Liver (tissue), 9 donors: ENCODE data around the gene KRT81. TPM values are rescaled to one million over a fixed set of nuclear protein-coding genes. Genes with fewer than 3 reads are reported as not detected.

Experiments
- DNase-seq: peaks from one replicate; pipeline ENCODE4 v3.0.0-alpha.2; 2017; ENCODE audit warnings: low spot score
- H3K27ac ChIP-seq, 2 donors: one replicate each; pipeline ENCODE4 v1.7.0; 2013; ENCODE audit warnings: inconsistent platforms in 2 of 2, low read length in 2 of 2, control low read depth in 1 of 2, low read depth in 1 of 2, mild to moderate bottlenecking in 1 of 2
- H3K27me3 ChIP-seq, 4 donors: one replicate each; pipeline versions ENCODE4 v1.6.1 to v1.7.0; 2013; ENCODE audit warnings: low read length in 3 of 4, inconsistent platforms in 1 of 4, mild to moderate bottlenecking in 1 of 4, moderate library complexity in 1 of 4; ENCODE audit not compliant: control insufficient read depth in 4 of 4, insufficient read depth in 4 of 4
- H3K36me3 ChIP-seq, 4 donors: one replicate each; pipeline versions ENCODE4 v1.6.1 to v1.7.0; 2013; ENCODE audit warnings: low read length in 3 of 4, mild to moderate bottlenecking in 3 of 4, low read depth in 1 of 4, moderate library complexity in 1 of 4; ENCODE audit not compliant: control insufficient read depth in 4 of 4, insufficient read depth in 3 of 4
- H3K4me1 ChIP-seq, 4 donors: one replicate each; pipeline versions ENCODE4 v1.6.1 to v1.7.0; 2013; ENCODE audit warnings: low read length in 3 of 4, mild to moderate bottlenecking in 3 of 4, moderate library complexity in 1 of 4; ENCODE audit not compliant: control insufficient read depth in 4 of 4, insufficient read depth in 4 of 4
- H3K4me3 ChIP-seq, 3 donors: one replicate each; pipeline versions ENCODE4 v1.6.1 to v1.7.0; 2013; ENCODE audit warnings: low read length in 3 of 3, control low read depth in 1 of 3, low read depth in 1 of 3, mild to moderate bottlenecking in 1 of 3
- H3K9ac ChIP-seq, 2 donors: one replicate each; pipeline ENCODE4 v1.7.0; 2013; ENCODE audit warnings: low read length in 2 of 2, mild to moderate bottlenecking in 2 of 2, moderate library complexity in 2 of 2, control low read depth in 1 of 2, low read depth in 1 of 2
- H3K9me3 ChIP-seq, 4 donors: one replicate each; pipeline versions ENCODE4 v1.6.1 to v1.7.0; 2013; ENCODE audit warnings: low read length in 3 of 4; ENCODE audit not compliant: control insufficient read depth in 4 of 4
- FOXA1 ChIP-seq: IDR thresholded peaks from 2 replicates; pipeline ENCODE4 v1.6.1; 2016; ENCODE audit warnings: antibody characterized with exemption
- FOXA2 ChIP-seq: IDR thresholded peaks from 2 replicates; pipeline ENCODE4 v1.6.1; 2016; ENCODE audit warnings: antibody characterized with exemption
- GABPA ChIP-seq, 2 donors: IDR thresholded peaks in 1 of 2; conservative IDR thresholded peaks in 1 of 2; 2 replicates each; pipeline ENCODE4 v1.6.1; 2016; ENCODE audit warnings: antibody characterized with exemption in 2 of 2, mild to moderate bottlenecking in 1 of 2, moderate library complexity in 1 of 2
- HNF4A ChIP-seq, 2 donors: conservative IDR thresholded peaks; 2 replicates each; pipeline ENCODE4 v1.6.1; 2016; ENCODE audit warnings: antibody characterized with exemption in 2 of 2, mild to moderate bottlenecking in 2 of 2
- HNF4G ChIP-seq: IDR thresholded peaks from 2 replicates; pipeline ENCODE4 v1.6.1; 2016; ENCODE audit warnings: antibody characterized with exemption
- JUND ChIP-seq, 2 donors: IDR thresholded peaks; 2 replicates each; pipeline ENCODE4 v1.6.1; 2016; ENCODE audit warnings: antibody characterized with exemption in 2 of 2
- RXRA ChIP-seq, 2 donors: IDR thresholded peaks; 2 replicates each; pipeline ENCODE4 v1.6.1; 2017 to 2018; ENCODE audit warnings: antibody characterized with exemption in 2 of 2, mild to moderate bottlenecking in 1 of 2
- SP1 ChIP-seq: IDR thresholded peaks from 2 replicates; pipeline ENCODE4 v1.6.1; 2018; ENCODE audit warnings: antibody characterized with exemption, mild to moderate bottlenecking
- TAF1 ChIP-seq: conservative IDR thresholded peaks from 2 replicates; pipeline ENCODE4 v1.6.1; 2016; ENCODE audit warnings: antibody characterized with exemption, mild to moderate bottlenecking
- YY1 ChIP-seq: IDR thresholded peaks from 2 replicates; pipeline ENCODE4 v1.6.1; 2016; ENCODE audit warnings: antibody characterized with exemption, mild to moderate bottlenecking
- WGBS: extraction: QIAGEN DNeasy Blood & Tissue Kit; methylation state at CpG from one replicate; pipeline ENCODE4 v1.1.7; 2013; 5-methylcytosine and 5-hydroxymethylcytosine counted together
- polyA plus RNA-seq, 2 donors: library from polyadenylated mRNA; stranded (reverse) in 1 of 2; unstranded in 1 of 2; fragments of 200-250 nt in 1 of 2; fragments of >200 nt in 1 of 2; fragmentation: Nextera tagmentation in 1 of 2; extraction: Ambion mirVana in 1 of 2; gene quantifications; one replicate each; pipeline versions ENCODE4 v1.2.1 to v1.2.3, GENCODE V29; 2013 to 2015
- total RNA-seq, 2 donors: library from RNA; depleted of rRNA; stranded (reverse); fragments of >200 nt; gene quantifications; one replicate each; pipeline ENCODE4 v1.2.3, GENCODE V29; 2014
- TF ChIP-seq, protein P1 (sequence below): IDR thresholded peaks from 2 replicates; pipeline ENCODE4 v1.6.1; 2016; ENCODE audit warnings: antibody characterized with exemption
- TF ChIP-seq, protein P2 (sequence below): IDR thresholded peaks from 2 replicates; pipeline ENCODE4 v1.6.1; 2016; ENCODE audit warnings: antibody characterized with exemption, mild to moderate bottlenecking
- TF ChIP-seq, protein P3 (sequence below): IDR thresholded peaks from 2 replicates; pipeline ENCODE4 v1.6.1; 2016; ENCODE audit warnings: antibody characterized with exemption
- TF ChIP-seq, protein P4 (sequence below): fragments of 150-350 bp; IDR thresholded peaks from 2 replicates; pipeline ENCODE4 v1.5.1; 2017; ENCODE audit warnings: improper control_type of control experiment, low read depth, low read length; ENCODE audit not compliant: missing input control
- donor health status: healthy.
- donor health status: healthy.
- donor health status: healthy.
- donor health status: healthy.
- donor health status: healthy.

The KRT81 gene
- total and polyA plus RNA-seq, 4 donors = not detected

DNA sequence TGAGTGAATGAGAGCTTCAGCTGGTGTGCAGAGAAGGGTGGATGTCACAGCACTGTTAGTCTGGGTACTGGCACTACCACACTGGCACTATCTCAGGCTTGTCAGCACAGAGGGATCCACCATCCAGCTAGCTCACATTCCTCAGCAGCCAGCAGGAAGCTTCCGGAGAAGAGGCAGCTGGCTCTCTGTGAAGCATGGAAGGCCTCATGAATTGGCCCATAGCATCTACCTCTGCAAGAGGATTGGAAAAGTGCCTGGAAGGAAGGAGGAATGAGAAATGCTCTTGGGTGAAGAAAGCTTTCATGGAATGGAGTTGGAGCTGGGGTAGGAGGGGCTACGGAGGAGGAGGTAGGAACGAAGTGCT is 19.9 kb upstream of the KRT81 start:
- 89% methylated on average over 3 of the region's 3 CpGs for WGBS
- Histone ChIP-seq H3K9ac (no peak overlapping the region), H3K36me3 (no peaks in the 10 kb centered on the region), H3K9me3 (no peaks in the 10 kb centered on the region), H3K27me3 (peaks cover 0 to 8% (median 3%) of the 10 kb centered on the region in 4 donors), H3K4me1 (peaks cover 0 to 12% (median 3%) of the 10 kb centered on the region in 4 donors), H3K4me3 (no peak overlapping the region), H3K27ac (no peak overlapping the region)
- TF ChIP-seq TAF1 = no peak
- TF ChIP-seq, protein P1, sequence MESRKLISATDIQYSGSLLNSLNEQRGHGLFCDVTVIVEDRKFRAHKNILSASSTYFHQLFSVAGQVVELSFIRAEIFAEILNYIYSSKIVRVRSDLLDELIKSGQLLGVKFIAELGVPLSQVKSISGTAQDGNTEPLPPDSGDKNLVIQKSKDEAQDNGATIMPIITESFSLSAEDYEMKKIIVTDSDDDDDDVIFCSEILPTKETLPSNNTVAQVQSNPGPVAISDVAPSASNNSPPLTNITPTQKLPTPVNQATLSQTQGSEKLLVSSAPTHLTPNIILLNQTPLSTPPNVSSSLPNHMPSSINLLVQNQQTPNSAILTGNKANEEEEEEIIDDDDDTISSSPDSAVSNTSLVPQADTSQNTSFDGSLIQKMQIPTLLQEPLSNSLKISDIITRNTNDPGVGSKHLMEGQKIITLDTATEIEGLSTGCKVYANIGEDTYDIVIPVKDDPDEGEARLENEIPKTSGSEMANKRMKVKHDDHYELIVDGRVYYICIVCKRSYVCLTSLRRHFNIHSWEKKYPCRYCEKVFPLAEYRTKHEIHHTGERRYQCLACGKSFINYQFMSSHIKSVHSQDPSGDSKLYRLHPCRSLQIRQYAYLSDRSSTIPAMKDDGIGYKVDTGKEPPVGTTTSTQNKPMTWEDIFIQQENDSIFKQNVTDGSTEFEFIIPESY = no peak
- TF ChIP-seq YY1 = no peak
- no peak for TF ChIP-seq FOXA1
- no peak for TF ChIP-seq GABPA (IDR thresholded peaks at IDR 0.05 in 1 of 2, conservative IDR thresholded peaks at IDR 0.05 in 1 of 2)
- TF ChIP-seq HNF4G = no peak
- no peak for DNase-seq

DNA sequence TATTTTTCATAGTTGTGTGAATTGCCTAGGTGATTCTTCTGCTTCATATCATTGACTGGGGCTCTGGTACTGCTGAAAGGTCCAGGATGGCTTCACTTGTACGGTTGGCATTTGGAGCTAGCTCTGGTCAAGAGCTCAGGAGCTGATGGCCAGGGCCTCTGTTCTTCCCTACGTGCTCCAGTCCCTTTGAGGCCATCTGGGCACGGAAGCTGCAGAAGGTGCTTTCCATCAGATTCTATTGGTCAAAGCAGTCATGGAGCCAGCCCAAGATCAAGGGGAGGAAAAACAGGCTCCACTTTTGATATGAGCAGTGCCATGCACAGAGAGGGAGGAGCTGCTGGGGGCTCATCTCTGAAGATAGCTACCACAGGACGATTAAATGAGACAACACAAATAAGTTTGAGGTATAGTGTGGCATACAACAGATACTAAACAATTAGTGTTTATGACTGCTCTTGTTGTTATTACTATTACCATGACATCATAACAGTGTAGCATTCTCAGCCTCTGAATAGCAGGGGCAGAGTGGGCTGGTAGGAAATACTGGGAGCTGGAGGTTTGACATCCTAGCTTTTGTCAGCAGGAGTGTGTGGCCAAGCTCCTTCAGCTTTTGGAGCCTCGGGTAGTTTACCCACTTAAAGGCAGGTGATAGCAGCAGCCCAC is 19.4 kb upstream of the KRT81 start:
- 82% methylated on average over 5 of the region's 5 CpGs for WGBS
- TF ChIP-seq, protein P1 = no peak
- TF ChIP-seq RXRA (IDR thresholded peaks at IDR 0.05) = no peak
- TF ChIP-seq TAF1 = no peak
- no peak for TF ChIP-seq FOXA1
- TF ChIP-seq, protein P2, sequence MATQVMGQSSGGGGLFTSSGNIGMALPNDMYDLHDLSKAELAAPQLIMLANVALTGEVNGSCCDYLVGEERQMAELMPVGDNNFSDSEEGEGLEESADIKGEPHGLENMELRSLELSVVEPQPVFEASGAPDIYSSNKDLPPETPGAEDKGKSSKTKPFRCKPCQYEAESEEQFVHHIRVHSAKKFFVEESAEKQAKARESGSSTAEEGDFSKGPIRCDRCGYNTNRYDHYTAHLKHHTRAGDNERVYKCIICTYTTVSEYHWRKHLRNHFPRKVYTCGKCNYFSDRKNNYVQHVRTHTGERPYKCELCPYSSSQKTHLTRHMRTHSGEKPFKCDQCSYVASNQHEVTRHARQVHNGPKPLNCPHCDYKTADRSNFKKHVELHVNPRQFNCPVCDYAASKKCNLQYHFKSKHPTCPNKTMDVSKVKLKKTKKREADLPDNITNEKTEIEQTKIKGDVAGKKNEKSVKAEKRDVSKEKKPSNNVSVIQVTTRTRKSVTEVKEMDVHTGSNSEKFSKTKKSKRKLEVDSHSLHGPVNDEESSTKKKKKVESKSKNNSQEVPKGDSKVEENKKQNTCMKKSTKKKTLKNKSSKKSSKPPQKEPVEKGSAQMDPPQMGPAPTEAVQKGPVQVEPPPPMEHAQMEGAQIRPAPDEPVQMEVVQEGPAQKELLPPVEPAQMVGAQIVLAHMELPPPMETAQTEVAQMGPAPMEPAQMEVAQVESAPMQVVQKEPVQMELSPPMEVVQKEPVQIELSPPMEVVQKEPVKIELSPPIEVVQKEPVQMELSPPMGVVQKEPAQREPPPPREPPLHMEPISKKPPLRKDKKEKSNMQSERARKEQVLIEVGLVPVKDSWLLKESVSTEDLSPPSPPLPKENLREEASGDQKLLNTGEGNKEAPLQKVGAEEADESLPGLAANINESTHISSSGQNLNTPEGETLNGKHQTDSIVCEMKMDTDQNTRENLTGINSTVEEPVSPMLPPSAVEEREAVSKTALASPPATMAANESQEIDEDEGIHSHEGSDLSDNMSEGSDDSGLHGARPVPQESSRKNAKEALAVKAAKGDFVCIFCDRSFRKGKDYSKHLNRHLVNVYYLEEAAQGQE = no peak
- no peak for TF ChIP-seq HNF4A (conservative IDR thresholded peaks at IDR 0.05)
- TF ChIP-seq, protein P3, sequence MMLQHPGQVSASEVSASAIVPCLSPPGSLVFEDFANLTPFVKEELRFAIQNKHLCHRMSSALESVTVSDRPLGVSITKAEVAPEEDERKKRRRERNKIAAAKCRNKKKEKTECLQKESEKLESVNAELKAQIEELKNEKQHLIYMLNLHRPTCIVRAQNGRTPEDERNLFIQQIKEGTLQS = no peak
- TF ChIP-seq HNF4G = no peak
- no peak for TF ChIP-seq YY1
- TF ChIP-seq JUND (IDR thresholded peaks at IDR 0.05) = no peak
- no peak for TF ChIP-seq FOXA2
- TF ChIP-seq, protein P4, sequence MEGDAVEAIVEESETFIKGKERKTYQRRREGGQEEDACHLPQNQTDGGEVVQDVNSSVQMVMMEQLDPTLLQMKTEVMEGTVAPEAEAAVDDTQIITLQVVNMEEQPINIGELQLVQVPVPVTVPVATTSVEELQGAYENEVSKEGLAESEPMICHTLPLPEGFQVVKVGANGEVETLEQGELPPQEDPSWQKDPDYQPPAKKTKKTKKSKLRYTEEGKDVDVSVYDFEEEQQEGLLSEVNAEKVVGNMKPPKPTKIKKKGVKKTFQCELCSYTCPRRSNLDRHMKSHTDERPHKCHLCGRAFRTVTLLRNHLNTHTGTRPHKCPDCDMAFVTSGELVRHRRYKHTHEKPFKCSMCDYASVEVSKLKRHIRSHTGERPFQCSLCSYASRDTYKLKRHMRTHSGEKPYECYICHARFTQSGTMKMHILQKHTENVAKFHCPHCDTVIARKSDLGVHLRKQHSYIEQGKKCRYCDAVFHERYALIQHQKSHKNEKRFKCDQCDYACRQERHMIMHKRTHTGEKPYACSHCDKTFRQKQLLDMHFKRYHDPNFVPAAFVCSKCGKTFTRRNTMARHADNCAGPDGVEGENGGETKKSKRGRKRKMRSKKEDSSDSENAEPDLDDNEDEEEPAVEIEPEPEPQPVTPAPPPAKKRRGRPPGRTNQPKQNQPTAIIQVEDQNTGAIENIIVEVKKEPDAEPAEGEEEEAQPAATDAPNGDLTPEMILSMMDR = no peak
- no peak for TF ChIP-seq SP1
- no peak for DNase-seq

More for the DNA sequence above, 19.4 kb upstream of the KRT81 start:
- Histone ChIP-seq H3K4me3 (no peak overlapping the region), H3K4me1 (peaks cover 0 to 12% (median 3%) of the 10 kb centered on the region in 4 donors), H3K9ac (no peak overlapping the region), H3K27ac (no peak overlapping the region), H3K27me3 (peaks cover 0 to 8% (median 3%) of the 10 kb centered on the region in 4 donors), H3K9me3 (no peaks in the 10 kb centered on the region), H3K36me3 (no peaks in the 10 kb centered on the region)
